Measurements from ENCODE around the gene PDK2.

PDK2 gene

DNA sequence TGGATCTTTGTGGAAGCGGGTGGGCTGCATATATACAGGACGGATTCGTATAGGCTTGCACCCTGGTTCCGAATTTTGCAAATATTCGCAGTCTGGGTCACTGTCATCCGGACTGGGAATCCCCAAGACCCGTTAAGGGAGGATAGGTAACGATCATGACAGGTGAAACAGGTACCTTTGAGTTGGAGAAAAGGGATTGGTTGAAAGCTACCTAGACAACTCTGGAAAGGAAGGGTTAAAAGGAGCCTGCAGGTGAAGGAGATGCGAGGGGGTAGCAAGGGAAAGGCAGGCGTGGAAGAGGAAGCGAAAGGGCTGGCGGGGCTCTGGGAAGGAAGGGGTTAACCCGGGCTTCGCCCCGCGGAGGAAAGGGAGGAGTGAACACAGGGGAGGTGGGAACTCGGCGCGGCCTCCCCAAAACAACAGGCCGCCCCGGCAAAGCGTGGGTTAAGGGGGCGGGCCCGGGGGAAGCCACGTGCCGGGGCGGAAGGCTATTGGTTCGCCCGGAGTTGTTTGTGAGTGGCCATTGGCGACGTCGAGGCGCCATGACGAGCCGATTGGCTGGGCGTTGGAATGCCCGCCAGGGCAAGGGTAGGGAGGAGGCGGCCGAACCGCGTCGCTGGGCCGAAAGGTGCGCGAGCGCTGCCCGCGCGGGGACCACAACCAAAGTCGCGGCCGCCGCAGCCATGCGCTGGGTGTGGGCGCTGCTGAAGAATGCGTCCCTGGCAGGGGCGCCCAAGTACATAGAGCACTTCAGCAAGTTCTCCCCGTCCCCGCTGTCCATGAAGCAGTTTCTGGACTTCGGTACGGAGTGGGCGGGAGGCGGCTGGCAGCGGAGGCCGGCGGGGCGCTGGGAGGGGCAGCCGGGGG is at the start of gene PDK2:
Gene PDK2 (plus strand): TSS at position 599 of the 867 bp plus-strand sequence. CDS start 85 bp downstream, at position 684.
- DNase-seq (ENCODE audit: low read depth in 2 of 2) = peak; percentile 91 to 92

DNA sequence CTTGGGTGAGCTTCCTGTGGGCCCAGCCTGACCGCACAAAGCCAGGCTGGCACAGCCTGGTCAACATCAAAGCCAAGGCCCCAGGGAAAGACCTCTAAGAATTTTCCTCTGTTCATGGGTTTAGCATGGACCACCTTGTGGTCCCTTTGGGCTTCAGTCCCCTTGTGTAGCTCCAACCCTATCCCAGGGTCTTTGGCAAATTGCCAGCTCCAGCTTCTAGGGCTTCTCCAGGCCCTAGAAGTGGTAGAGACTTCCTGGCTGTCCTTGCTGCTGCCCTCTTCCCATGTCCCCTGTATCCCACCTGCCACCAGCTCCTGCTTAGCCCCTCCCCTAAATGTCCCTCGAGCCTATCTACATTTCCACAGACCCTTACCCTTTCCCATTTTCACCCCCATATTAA is 49.0 kb upstream of the PDK2 start:
- DNase-seq (ENCODE audit: low read depth in 2 of 2) = no peak

DNA sequence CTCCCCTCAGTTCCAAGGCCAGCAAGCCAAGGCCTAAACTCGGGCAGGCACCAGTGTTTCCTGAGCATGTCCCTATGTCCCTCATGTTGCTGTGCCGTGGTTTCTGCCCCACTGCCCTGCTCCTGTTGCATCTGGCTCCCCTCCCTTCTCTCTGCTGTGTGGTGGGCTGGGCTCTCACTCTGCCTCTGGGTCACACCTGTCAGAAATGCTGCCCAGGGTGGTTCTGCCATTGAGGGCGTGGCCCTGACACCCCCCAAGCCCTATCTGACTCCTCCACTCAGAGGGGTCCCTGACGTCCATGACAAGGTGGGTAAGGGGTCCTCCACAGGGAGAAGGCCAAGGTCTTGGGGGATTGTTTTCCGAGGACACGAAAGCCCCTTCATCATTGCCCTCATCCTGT is 48.5 kb upstream of the PDK2 start:
- DNase-seq (ENCODE audit: low read depth in 2 of 2) = no peak

DNA sequence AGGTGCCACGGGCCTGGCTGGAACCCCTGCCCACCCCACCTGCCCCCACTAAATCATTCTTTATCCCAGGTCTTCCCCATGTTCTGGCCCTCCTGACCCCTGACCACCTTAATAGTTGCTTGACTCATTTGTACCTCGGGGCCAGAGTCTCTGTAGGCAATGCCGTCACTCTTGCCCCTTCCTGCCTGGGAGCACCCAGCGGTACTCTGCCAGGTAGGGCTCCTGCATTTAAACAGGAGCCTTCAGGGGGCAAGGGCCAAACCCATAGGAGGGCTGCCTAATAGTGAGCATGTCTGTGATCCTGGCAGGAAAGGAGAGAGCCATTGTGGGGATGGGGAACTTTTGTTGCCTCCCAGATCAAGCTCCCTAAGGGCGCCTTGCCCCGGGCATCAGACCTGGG is 48.1 kb upstream of the PDK2 start:
- DNase-seq (ENCODE audit: low read depth in 2 of 2) = no peak

DNA sequence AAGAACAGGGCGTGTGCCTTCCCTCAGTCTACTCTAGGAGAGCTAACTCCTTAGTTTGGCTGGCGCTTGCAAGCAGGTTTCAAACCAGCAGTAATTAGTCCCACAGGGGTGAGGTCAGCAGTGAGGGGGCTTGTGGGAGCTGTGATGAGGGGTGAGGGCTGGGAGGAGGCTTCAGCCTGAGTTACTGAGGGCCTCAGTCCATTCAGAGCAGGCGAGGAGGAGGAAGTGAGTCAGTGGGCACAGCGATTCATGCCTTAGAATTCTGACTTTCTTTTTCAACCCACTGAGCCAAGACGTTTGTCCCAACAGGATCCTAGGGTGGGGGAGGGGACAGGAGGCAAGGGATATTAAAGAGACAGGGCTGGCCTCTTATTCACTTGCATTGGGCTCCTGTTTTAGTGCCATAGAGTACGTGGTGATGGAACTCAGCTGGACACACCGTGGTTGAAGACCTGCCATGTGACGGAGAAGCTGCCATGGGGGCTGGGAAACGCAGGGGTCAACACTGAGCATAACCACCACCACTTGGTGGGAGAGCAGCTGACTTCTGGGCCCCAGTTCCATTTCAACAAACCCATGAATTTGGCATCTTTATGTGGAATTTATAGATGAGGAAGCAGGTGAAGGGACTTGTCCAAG is 47.5 kb upstream of the PDK2 start:
- DNase-seq (ENCODE audit: low read depth in 2 of 2) = no peak

DNA sequence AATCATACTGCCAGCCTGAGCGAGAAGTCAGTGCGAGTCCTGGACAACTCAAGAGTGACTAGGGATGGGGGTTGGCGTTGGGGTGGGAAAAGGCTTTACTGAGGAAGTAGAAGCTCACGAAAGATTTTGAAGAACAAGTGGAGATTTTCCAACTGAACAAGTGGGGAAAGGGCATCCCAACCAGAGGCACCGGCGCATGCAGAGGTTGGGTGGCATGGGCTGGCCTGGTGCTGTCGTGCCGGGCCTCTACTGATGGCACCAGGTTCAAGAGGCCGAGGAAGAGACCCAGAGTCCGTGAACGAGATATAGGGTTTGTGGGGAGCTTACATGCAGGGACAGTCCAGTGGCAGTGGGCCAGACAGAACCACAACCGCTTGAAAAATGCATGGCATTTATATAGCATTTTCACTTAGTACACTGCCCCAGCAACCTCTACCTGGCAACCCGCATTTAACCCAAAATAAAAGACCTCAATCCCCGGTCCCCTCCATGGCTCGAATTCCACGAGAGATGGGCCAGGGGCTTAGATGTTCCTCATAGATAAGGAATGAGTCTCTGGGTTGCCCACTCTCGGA is 46.9 kb upstream of the PDK2 start:
- DNase-seq (ENCODE audit: low read depth in 2 of 2) = no peak

DNA sequence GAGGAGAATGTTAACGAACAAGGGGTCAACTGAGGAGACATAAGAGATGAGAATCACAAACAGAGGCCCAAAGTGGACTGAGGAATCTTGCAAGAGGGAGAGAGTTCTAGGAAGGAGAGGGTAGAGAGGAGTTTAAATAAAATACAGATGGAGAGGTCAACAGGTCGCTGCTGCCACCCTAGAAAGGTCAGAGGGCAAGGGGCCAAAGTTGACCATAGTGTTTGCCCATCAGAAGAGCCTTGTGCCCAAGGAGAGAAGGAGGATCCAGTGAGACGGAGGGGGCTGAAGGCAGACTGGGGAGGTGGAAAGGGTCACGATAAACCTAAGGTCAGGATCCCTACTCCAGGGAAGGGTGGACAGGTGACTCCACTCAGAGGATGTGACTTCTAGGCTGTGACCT is 46.2 kb upstream of the PDK2 start:
- DNase-seq (ENCODE audit: low read depth in 2 of 2) = no peak

DNA sequence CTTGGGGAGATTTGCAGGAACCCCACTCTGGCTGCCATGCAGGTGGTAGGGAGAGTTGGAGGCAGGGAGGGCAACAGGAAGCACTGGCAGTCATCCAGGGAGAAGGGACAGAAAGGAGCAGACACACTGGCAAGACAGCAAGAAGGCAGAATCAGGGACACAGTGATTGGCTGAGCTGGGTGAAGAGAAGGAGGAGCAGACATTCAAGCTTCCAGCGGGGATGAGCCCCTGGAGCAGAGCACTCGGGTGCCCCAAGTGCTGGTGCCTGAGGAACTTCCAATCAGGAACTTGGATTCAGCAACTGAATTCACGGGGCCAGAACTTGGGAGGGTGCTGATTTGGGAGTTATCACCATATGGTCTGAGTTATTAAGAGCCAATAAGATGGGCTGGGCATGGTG is 45.5 kb upstream of the PDK2 start:
- no peak for DNase-seq (ENCODE audit: low read depth in 2 of 2)

DNA sequence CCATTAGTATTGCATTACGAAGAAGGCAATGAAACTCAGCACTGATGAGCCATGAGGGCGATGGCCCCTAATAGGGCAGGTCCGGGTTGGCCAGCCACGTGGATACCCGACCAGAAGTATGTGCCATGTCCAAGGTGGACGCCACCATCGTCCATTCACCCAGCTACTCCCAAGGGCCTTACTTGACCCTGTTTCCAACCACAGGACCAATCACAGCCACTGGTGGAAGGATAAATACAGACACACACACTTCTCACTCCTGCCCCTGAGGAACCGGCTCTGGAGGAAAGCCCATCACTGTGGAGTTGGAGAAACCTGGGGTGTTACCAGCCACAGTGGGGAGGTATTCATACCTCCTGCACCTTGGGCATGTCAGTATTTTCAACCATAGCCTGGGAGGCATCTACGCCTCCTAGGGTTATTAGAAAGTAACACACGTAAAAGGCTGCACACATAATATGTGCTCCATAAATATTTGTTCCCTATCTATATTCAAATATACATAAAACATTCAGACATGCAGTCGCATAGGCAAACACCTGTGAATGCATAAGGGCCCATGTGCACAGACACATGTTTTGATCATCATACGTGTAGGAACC is 44.6 kb upstream of the PDK2 start:
- no peak for DNase-seq (ENCODE audit: low read depth in 2 of 2)

DNA sequence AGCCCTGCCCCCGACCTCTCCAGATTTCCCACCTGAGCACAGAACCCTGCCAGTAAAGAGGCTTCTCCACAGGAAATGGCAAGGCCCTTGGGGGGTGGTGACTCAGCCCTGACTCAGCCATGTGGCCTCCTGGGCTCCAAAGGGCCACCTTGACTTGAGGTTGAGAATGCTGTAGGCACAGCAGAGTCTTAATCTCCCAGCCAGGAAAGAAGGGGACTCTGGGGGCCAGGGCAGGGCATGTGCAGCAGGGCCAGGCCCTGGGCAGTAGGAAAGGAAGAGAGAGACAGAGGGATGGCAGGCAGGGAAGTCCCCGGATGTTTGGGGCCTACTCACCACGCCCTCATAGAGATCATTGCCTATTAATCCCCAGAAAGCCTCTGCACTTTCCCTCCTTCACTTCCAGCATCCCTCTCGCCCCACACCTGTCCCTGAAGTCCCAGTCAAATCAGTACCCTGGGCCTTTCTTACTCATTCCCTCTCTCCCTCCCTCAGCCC is 44.0 kb upstream of the PDK2 start:
- peak in 1 of 2 experiments; percentile 61 for DNase-seq (ENCODE audit: low read depth in 2 of 2)

DNA sequence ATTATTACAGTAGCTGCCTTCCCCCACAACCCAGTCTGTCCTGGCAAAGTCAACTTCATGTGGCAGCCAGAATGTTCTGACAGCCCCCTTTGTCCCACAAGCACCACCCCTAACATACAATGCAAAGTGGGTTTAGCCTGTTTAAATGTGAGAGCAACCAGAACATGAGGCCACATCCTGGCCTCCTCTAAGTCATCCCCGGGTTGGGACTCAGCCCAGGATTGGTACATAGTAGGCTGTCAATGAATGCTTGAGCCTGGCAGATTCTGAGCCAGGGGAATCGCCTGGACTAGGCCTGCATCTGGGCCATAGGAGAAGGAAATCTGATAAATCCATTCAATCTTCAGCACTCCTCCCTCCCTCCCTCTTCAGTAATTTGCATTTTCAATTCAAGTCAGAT is 43.5 kb upstream of the PDK2 start:
- DNase-seq (ENCODE audit: low read depth in 2 of 2) = no peak

DNA sequence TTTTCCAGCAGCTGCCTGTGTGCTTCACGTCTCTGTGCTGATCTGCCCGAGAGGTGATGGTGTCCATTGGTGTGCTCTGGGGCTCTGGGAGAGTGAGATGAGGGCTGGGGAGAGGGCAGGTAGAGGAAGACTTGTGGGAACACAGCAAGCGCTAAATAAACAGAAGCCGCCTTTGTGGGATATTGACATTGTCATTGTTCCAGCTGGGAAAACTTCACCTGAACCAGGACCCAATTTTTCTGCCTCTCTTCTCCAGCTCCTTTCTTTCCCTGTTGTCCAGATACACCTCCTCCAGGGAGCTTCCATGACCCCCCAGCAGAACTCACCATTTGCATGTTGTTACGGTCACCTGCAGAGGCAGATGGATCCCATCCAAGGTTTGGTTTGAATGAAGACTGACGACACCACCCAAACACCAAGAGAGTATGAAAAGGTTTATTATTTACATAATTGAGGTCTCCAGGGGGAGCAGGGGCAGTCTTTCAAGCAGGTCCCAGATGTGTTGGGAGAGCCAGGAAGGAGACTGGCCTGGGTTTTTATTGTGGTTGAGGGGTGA is 42.8 kb upstream of the PDK2 start:
- no peak for DNase-seq (ENCODE audit: low read depth in 2 of 2)

DNA sequence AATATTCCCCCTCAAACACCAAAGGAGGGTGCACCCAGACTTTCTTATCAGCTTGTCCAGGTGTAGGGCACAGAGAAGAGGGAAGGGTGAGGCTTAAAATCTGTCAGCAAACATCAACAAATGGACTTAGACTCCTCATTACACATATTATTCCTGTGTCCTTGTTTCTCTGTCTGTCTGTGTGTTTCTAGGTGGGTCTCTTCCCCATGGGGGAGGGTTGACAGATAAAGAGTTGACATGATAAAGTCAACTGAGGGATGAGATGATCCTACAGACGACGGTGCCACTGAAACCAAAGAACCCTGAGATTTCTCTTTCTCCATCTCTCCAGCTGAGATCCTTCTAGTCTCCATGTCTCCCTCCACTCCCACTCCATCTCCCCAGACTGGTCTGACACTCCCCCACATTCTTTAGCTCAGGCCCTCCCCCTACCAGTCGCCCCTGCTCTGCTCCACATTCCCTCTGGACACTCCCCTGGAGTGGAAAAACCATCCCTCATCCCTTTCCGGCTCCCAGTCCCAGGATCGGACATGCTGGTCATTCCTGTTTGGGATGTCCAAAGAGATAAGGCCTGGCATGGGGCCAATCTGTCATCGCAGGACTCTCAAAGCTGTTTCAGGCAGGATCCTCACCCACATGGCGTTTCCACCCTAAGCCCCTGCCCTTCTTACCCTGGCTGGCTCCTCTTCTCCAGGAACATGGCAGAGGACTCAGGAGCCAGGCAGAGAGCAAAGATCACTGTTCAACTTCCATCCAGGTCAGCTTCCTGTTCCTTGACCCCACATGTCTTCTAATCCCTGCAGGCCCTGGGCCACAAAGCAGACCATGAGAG is 42.1 kb upstream of the PDK2 start:
- no peak for DNase-seq (ENCODE audit: low read depth in 2 of 2)

DNA sequence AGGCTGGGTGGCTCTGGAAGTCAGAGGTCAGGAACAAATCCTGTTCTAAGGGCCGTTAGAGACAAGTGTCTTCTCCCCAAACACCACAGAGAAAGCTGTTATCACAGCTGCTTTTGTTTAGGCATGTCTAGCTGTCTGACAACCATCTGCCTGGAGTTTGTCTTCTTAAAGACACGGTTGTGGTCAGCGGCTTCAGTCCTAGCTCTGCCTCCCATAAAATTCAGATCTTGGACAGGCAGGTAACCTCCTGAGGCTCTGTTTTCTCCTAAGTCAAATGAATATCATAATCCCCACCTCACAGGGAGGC is 41.5 kb upstream of the PDK2 start:
- no peak for DNase-seq (ENCODE audit: low read depth in 2 of 2)

DNA sequence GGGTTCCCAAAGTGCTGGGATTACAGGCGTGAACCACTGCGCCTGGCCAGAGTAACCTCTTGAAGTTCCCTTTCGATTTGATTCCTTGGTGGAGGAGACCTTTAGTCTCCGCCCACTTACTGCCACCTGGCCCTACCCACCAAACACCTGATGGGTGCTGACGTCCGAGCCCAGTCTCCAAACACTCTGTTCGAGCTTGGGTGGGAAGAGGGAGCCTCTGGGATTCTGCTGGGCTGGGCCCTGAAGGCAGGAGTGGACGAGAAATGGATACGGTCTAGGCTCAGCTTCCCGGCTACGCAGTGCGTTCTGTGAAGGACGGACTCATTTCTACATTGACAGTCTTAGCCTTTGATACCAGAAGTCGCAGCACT is 40.1 kb upstream of the PDK2 start:
- no peak for DNase-seq (ENCODE audit: low read depth in 2 of 2)

DNA sequence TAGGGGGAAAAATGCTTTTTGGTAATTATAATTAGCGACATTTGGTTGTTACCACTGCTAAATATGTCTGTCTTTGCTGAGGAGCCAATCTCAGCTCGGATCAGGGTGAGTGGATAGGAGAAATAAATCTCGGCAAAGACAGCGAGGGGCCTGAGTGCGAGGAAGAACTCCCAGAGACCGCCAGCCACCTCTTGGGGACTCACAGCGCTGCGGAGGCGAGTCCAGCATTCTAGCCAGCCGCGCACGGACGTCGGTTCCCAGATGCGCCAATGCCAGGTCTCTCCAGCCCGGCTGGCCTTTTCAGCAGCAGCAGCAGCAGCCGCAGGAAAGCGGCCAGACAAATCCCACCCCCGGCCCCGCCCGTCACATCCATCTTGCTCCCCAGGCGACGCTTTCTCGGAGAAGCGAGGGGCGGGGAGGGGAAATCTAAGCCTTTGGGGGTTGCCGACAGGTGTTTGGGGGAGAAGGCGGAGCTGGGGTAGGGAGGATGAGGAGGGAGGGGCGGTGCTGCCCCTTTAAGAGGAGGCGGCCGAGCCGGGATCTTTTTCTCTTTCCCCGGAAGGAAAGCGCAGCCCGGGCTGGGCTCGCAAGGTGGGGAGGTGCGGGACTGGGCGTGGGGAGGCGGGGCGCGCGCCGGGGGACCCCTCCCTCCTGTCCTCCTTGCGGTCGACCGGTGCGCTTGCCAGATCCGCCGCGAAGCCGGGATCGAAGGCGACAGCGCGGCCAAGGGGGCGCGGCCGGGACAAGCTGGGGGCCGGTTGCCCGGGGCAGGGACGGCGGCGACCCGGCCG is 39.5 kb upstream of the PDK2 start, which contains the start of gene ITGA3:
Gene ITGA3 (plus strand): TSS at position 685 of the 791 bp plus-strand sequence. CDS start 330 bp downstream, outside the sequence.
- no peak for DNase-seq (ENCODE audit: low read depth in 2 of 2)

DNA sequence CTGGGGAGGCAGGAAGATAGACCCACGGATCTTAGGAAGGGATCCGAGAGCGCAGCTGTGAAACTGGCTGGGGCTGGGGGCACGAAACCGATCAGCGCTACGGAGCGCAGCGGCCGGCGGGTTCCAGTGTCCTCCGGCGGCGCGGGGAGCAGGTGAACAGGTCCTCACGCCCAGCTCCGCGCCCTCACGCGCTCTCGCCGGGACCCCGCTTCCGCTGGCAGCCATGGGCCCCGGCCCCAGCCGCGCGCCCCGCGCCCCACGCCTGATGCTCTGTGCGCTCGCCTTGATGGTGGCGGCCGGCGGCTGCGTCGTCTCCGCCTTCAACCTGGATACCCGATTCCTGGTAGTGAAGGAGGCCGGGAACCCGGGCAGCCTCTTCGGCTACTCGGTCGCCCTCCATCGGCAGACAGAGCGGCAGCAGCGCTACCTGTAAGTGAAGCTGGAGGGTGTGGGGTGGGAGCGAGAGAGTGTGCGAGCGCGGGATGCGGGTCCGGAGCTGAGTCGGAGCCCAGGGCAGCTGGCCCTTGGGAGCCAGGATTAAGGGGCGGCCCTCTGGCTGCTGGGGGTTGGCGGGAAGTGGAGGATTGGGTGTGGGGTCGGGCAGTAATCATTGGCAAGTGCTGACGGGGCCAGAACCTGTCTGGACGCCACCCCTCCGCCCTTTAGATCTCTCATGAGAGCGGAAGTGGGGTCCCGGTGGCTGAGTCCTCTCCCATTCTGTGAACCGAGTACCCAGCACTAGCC is 38.8 kb upstream of the PDK2 start:
- DNase-seq (ENCODE audit: low read depth in 2 of 2) = no peak

DNA sequence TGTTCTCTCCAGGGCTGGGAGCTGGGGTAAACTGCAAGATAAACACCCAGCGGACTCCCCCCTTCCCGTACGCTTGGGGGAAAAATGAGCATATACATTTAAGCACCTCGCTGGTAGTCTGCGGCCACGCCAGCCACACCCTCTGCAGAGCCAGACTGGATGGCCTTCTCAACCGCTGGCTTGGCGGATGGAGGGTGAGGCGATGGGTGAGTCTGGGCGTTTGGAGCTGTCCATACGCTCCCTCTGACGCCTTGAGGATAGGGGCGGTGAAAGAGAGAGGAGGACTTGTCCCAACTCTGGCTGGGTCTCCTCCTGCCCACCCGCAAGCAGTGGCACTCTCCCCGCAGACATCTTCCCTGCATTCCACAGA is 38.2 kb upstream of the PDK2 start:
- DNase-seq (ENCODE audit: low read depth in 2 of 2) = no peak

DNA sequence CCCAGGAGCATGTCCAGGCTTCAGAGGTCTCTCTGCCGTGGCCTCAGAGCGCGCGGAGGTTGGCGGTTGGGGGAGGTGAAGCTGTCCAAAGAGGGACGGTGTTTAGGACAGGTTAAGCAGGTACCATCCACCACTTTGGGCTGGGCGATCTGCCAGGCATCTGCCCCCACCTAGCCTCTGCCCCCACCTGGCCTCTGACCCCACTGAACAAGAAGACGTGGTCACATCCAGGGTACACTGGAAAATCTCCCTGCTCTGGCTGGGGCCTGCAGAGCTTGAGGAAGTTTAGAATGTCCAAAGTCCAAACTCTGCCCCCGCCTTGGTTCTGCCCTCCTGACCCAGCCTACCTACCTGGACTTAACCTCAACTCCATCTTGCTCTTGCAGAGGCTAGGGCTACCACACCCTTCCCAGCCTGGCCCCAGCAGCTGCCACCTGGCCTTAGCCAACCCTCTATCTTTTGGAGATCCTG is 37.6 kb upstream of the PDK2 start:
- DNase-seq (ENCODE audit: low read depth in 2 of 2) = no peak

Data from fibroblast of skin of left quadriceps (primary cell).